Brain microvascular endothelial cell (primary cell): ENCODE measurements around the gene MYOM3.

Experiments used
- DNase-seq: peaks from one replicate; pipeline ENCODE4 v3.0.0-alpha.2; 2020
- H3K27ac ChIP-seq: fragments of 250-450 bp; sonication (Bioruptor Pico); 2 replicates; pipeline ENCODE4 v1.5.1; 2020; ENCODE audit warnings: mild to moderate bottlenecking, moderate library complexity
- H3K27me3 ChIP-seq: fragments of 250-450 bp; sonication (Bioruptor Pico); replicated peaks from 2 replicates; pipeline ENCODE4 v1.5.1; 2020; ENCODE audit warnings: mild to moderate bottlenecking
- H3K36me3 ChIP-seq: fragments of 250-450 bp; sonication (Bioruptor Pico); replicated peaks from 2 replicates; pipeline ENCODE4 v1.5.1; 2020; ENCODE audit warnings: mild to moderate bottlenecking
- H3K4me3 ChIP-seq: 2 replicates; pipeline ENCODE4 v1.5.1; 2011; ENCODE audit warnings: low read depth, mild to moderate bottlenecking, control low read depth, low read length, moderate library complexity
- in situ Hi-C: cut with HindIII; loops from 2 replicates; pipeline ENCODE4 v1.10.0; 2017; ENCODE audit warnings: low sequenced_read_pairs, low pct_ligation_motif_present
- TF ChIP-seq, protein P1 (sequence below): IDR thresholded peaks from 2 replicates; pipeline ENCODE4 v1.5.1; 2011; ENCODE audit warnings: low read depth, mild to moderate bottlenecking, moderate library complexity, low read length, control low read depth, inconsistent platforms; ENCODE audit errors: missing control alignments

Gene MYOM3

DNA sequence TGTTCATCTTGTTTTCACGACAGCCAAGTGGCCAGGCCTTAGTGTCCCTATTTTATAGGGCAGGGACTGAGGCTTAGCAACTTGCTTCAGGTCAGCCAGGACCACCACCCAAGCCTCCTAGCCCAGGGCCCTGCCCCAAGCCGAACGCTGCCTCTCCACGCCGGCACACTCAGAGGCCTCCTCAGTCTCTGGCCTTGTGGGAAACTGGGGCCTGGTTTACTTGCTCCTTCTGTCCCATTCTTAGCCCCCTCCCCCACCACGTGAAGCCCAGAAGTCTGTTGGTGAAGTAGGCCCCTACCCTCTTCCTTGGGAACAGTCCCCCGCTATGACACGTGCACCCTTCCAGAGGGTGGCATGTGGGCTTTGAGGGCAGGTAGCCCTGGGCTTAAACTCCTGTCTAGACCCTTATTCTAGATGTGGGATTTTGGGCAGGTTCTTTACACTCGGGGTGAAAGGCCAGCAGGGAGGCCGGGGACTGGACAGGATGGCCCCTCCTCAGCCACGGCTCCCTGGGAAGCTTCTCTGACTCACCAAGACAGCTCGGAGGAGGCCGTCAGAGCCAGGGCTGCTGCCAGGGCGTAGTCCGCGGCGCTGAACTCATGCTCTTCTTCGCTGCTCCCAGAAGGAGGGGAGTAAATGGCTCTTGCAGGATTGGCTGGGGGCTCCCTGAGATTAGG is 4.3 kb downstream of the MYOM3 start:
- in situ Hi-C loops = no loop called here
- peak overlapping the region; percentile 80 for H3K27ac ChIP-seq
- TF ChIP-seq, protein P1, sequence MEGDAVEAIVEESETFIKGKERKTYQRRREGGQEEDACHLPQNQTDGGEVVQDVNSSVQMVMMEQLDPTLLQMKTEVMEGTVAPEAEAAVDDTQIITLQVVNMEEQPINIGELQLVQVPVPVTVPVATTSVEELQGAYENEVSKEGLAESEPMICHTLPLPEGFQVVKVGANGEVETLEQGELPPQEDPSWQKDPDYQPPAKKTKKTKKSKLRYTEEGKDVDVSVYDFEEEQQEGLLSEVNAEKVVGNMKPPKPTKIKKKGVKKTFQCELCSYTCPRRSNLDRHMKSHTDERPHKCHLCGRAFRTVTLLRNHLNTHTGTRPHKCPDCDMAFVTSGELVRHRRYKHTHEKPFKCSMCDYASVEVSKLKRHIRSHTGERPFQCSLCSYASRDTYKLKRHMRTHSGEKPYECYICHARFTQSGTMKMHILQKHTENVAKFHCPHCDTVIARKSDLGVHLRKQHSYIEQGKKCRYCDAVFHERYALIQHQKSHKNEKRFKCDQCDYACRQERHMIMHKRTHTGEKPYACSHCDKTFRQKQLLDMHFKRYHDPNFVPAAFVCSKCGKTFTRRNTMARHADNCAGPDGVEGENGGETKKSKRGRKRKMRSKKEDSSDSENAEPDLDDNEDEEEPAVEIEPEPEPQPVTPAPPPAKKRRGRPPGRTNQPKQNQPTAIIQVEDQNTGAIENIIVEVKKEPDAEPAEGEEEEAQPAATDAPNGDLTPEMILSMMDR = no peak
- H3K36me3 ChIP-seq = no peaks in the 10 kb centered on the region
- H3K4me3 ChIP-seq = no peak overlapping the region
- DNase-seq = peak; percentile 71
- H3K27me3 ChIP-seq = no peaks in the 10 kb centered on the region

DNA sequence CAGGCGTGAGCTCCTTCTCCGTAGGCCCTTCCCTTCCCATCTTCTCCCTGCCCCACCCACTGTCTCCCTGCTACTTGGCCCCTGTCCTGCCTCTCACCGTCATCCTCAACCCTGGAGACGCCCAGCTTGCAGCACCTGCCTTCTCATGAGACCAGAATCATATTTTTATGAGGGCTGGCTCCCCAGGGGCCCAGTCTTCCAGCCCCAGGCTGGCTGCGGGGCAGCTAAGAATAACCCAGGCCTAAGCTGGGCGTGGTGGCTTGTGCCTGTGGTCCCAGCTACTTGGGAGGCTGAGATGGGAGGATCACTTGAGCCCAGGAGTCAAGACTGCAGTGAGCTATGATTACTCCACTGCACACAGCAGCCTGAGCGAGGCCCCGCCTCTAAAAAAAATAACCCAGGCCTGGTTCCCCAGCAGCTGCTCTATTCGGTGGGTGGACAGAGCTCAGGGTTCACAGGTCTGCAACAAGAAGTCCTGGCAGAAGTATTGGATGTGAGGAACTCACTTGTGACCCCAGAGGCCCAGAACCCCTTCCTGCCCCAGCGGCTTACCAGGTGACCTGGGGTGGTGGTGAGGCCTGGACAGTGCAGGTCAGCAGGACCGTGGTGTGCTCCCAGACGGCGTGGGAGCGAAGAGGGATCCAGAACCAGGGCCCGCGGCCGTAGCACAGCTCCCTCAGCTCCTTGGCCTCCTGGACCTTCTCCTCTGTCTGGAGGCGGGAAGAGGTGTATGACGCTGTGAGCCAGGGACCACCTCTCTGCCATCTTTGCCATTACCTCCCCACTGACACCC is 6.4 kb downstream of the MYOM3 start:
- TF ChIP-seq, protein P1 = no peak
- Histone ChIP-seq H3K4me3 (no peak overlapping the region), H3K27ac (no peak overlapping the region), H3K36me3 (no peaks in the 10 kb centered on the region), H3K27me3 (no peaks in the 10 kb centered on the region)
- in situ Hi-C loops = no loop called here
- no peak for DNase-seq

DNA sequence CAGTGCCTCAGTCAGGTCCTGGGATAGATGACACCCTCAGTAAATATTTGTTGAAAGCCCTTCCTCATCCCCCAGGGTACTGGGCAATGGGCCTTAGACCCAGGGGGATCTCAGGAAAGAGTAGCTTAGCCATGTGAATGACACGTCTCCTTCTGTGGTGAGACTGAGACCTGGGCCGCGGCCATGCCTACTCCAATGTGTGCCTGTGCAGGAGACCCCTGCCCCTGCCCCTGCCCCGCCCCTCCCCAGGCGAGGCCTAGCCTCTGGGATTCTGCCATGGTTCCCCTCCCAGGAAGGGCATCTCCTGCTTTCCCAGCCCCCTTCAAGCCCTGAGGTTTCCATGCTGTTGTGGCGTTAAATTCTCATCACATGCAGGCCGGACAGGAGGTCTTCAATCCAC is 7.1 kb downstream of the MYOM3 start:
- no peaks in the 10 kb centered on the region for H3K36me3 ChIP-seq
- in situ Hi-C loops = no loop called here
- TF ChIP-seq, protein P1 = no peak
- H3K27me3 ChIP-seq = no peaks in the 10 kb centered on the region
- H3K27ac ChIP-seq = no peak overlapping the region
- no peak for DNase-seq
- no peak overlapping the region for H3K4me3 ChIP-seq

- Histone ChIP-seq H3K36me3 (no peaks in the 10 kb centered on the region), H3K27ac (no peak overlapping the region), H3K4me3 (no peak overlapping the region), H3K27me3 (no peaks in the 10 kb centered on the region)
- in situ Hi-C loops = no loop called here
- TF ChIP-seq, protein P1 = no peak
- no peak for DNase-seq
Measured at GRCh38 chr1:24103879-24104278, 8.1 kb downstream of the MYOM3 start.

GRCh38 chr1:24103408-24103807 is 8.5 kb downstream of the MYOM3 start:
- H3K36me3 ChIP-seq = no peaks in the 10 kb centered on the region
- TF ChIP-seq, protein P1 = no peak
- in situ Hi-C loops = no loop called here

More at GRCh38 chr1:24103408-24103807, 8.5 kb downstream of the MYOM3 start:
- no peak overlapping the region for H3K4me3 ChIP-seq
- H3K27ac ChIP-seq = no peak overlapping the region
- H3K27me3 ChIP-seq = no peaks in the 10 kb centered on the region
- no peak for DNase-seq
